BE2C (cell line): ENCODE results near the gene PCDHGA2.
A peak's percentile ranks its signal among the peaks of the same experiment; 100 is the strongest.

ENCODE experiments used
- DNase-seq: peaks from one replicate; pipeline ENCODE4 v3.0.0-alpha.2; 2020
- H3K27me3 ChIP-seq: fragments of 250-450 bp; sonication (Bioruptor Pico); 2 replicates; pipeline ENCODE4 v1.5.1; 2020; ENCODE audit warnings: mild to moderate bottlenecking
- H3K36me3 ChIP-seq: fragments of 250-450 bp; sonication (Bioruptor Pico); 2 replicates; pipeline ENCODE4 v1.5.1; 2020; ENCODE audit warnings: mild to moderate bottlenecking
- H3K4me1 ChIP-seq: fragments of 250-450 bp; sonication (Bioruptor Pico); 2 replicates; pipeline ENCODE4 v1.5.1; 2020
- H3K4me3 ChIP-seq: 2 replicates; pipeline ENCODE4 v1.5.1; 2011; ENCODE audit warnings: low read depth, low read length
- H3K9me3 ChIP-seq: fragments of 250-450 bp; sonication (Bioruptor Pico); 2 replicates; pipeline ENCODE4 v1.5.1; 2020
- CTCF ChIP-seq: IDR thresholded peaks from 2 replicates; pipeline ENCODE4 v1.5.1; 2012; ENCODE audit warnings: mild to moderate bottlenecking, low read depth, low read length

PCDHGA2 gene

GRCh38 chr5:141355641-141356040 lies 17.1 kb downstream of the PCDHGA2 start:
- Histone ChIP-seq H3K4me3 (no peak overlapping the region), H3K9me3 (peaks cover 15% of the 10 kb centered on the region)

GRCh38 chr5:141356133-141356532 lies 17.6 kb downstream of the PCDHGA2 start:
- Histone ChIP-seq H3K4me1 (no peaks in the 10 kb centered on the region), H3K4me3 (no peak overlapping the region), H3K36me3 (peaks cover 53% of the 10 kb centered on the region), H3K27me3 (no peaks in the 10 kb centered on the region), H3K9me3 (peaks cover 15% of the 10 kb centered on the region)
- no peak for TF ChIP-seq CTCF
- no peak for DNase-seq

More at GRCh38 chr5:141355641-141356040, 17.1 kb downstream of the PCDHGA2 start:
- no peak for TF ChIP-seq CTCF
- DNase-seq: no peak
- Histone ChIP-seq H3K27me3 (no peaks in the 10 kb centered on the region), H3K36me3 (peaks cover 50% of the 10 kb centered on the region), H3K4me1 (no peaks in the 10 kb centered on the region)

GRCh38 chr5:141356950-141357349 lies 18.4 kb downstream of the PCDHGA2 start:
- Histone ChIP-seq H3K4me3 (no peak overlapping the region), H3K9me3 (peaks cover 15% of the 10 kb centered on the region), H3K4me1 (no peaks in the 10 kb centered on the region), H3K27me3 (no peaks in the 10 kb centered on the region), H3K36me3 (peaks cover 51% of the 10 kb centered on the region)
- no peak for DNase-seq
- TF ChIP-seq CTCF: no peak

GRCh38 chr5:141359790-141360426 lies 21.3 kb downstream of the PCDHGA2 start, which contains the start of gene PCDHGB2:
TSS of gene PCDHGB2 (plus strand) at chr5:141359994. CDS start at chr5:141360136, 142 bp downstream.
- no peak for DNase-seq
- Histone ChIP-seq H3K4me3 (no peak within 1 kb of the TSS), H3K9me3 (peaks cover 12% of the 10 kb centered on the region), H3K4me1 (no peaks in the 10 kb centered on the region), H3K27me3 (no peaks in the 10 kb centered on the region), H3K36me3 (peaks cover 58% of the 10 kb centered on the region)
- TF ChIP-seq CTCF: peak; percentile 54

- Histone ChIP-seq H3K27me3 (no peaks in the 10 kb centered on the region), H3K4me3 (no peak overlapping the region), H3K9me3 (peaks cover 7% of the 10 kb centered on the region), H3K4me1 (no peaks in the 10 kb centered on the region), H3K36me3 (peaks cover 56% of the 10 kb centered on the region)
- TF ChIP-seq CTCF: no peak
- DNase-seq: no peak
These were observed 22.1 kb downstream of the PCDHGA2 start for GRCh38 chr5:141360685-141361084.

GRCh38 chr5:141362719-141363118 lies 24.2 kb downstream of the PCDHGA2 start:
- H3K9me3 ChIP-seq: peaks cover 5% of the 10 kb centered on the region
- H3K4me1 ChIP-seq: no peaks in the 10 kb centered on the region
- DNase-seq: no peak
- peaks cover 44% of the 10 kb centered on the region for H3K36me3 ChIP-seq
- no peaks in the 10 kb centered on the region for H3K27me3 ChIP-seq
- no peak for TF ChIP-seq CTCF
- no peak overlapping the region for H3K4me3 ChIP-seq
